CD4-positive, alpha-beta T cell treated with Interleukin-1 beta for 1 hour (primary cell): ENCODE measurements around the gene MTG1.

Experiments
- DNase-seq, 2 donors: peaks; one replicate each; pipeline ENCODE4 v3.0.0-alpha.2; 2020 to 2022

The MTG1 gene

GRCh38 chr10:133471300-133472109 lies 77.5 kb downstream of the MTG1 start:
- DNase-seq = no peak
